Stimulated activated CD4-positive, alpha-beta T cell treated with anti-CD3 and anti-CD28 coated beads, TNF-alpha, amount 100 ng/mL, for 1 hour (primary cell): Measurements from ENCODE around the gene BOD1L2.

Experiments used
- DNase-seq, 3 donors: peaks; one replicate each; pipeline ENCODE4 v3.0.0-alpha.2; 2020; ENCODE audit warnings: low read depth in 3 of 3, low spot score in 1 of 3

Gene BOD1L2

GRCh38 chr18:57150081-57150480, 3.2 kb downstream of the BOD1L2 start:
- DNase-seq = no peak

- no peak for DNase-seq
These were observed 3.9 kb downstream of the BOD1L2 start for GRCh38 chr18:57150828-57151227.

- DNase-seq = no peak
These were observed 7.4 kb downstream of the BOD1L2 start for GRCh38 chr18:57154191-57154830.

DNA sequence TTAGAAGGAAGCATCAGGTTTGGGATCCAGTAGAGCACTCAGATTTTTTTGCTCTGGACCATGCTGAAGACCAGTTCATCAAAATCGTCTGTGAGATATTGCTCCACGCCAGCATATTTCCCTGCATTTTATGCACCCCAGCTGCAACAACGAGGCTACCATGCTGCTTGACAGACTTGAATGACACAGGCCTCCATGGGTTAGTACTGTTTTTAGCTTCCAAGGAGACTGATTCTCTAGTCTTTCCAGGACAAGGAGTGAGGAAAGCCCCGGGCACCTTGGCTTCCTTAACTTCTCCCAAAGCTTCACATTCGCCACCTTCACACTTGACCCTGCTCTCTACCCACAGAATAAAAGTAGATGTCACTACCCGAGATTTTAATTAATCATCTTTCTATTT, 17.5 kb downstream of the BOD1L2 start:
- no peak for DNase-seq

GRCh38 chr18:57167617-57168308, 20.9 kb downstream of the BOD1L2 start:
- no peak for DNase-seq

- DNase-seq = no peak
These were observed 24.1 kb downstream of the BOD1L2 start for GRCh38 chr18:57171026-57171425.

GRCh38 chr18:57175532-57175931, 28.6 kb downstream of the BOD1L2 start:
- DNase-seq = no peak

DNA sequence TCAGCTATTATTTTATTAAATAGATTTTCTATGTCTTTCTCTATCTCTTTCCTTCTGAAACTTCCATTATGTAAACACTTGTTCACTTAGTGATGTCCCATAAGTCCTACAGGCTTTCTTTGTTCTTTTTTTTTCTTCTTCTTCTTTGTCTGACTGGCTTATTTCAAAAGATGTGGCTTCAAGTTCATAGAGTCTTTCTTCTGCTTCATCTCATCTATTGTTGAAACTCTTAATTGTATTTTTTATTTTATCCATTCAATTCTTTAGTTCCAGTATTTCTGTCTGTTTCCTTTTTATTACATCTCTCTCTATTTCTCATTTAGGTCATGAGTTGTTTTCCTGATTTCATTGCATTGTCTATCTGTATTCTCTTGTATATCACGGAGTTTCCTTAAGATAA, 38.5 kb downstream of the BOD1L2 start:
- DNase-seq = no peak

DNA sequence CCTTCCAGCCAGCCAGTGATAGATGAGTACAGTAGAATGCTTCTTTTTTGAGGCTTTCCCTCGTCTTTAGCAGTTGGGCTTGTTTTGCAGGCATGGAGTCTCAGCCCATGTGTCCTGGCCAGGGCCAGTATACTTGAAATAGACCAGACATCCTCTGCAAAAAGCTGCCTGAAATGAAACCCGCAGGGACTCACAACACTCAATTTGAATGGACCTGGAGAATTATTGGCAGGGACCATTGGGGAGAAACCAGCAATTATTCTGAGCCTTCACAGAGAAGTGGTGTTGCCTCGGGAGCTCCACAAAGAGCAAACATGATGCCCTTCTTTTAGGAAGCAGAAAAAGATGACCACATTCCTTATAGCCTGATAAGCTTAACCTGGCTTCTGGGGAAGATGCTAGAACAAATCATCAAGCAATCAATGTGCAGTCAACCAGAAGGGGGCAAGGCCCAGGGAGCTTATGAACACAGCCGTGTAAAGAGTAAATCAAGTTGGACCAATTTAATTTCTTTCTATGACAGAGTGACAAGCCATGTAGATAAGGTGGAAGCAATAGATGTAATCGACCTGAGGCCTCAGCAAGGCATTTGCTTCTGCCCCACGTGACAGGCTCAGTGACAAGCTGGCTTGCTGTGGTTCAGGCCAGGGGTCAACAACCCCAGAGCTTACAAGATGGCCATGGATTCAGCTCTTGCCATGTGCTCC, 42.1 kb downstream of the BOD1L2 start:
- no peak for DNase-seq

- DNase-seq = no peak
These were observed 43.1 kb downstream of the BOD1L2 start for GRCh38 chr18:57190026-57190425.

GRCh38 chr18:57194070-57194469, 47.2 kb downstream of the BOD1L2 start:
- DNase-seq = no peak

GRCh38 chr18:57194622-57195021, 47.7 kb downstream of the BOD1L2 start:
- DNase-seq = no peak

- no peak for DNase-seq
These were observed 48.5 kb downstream of the BOD1L2 start for GRCh38 chr18:57195341-57195740.

DNA sequence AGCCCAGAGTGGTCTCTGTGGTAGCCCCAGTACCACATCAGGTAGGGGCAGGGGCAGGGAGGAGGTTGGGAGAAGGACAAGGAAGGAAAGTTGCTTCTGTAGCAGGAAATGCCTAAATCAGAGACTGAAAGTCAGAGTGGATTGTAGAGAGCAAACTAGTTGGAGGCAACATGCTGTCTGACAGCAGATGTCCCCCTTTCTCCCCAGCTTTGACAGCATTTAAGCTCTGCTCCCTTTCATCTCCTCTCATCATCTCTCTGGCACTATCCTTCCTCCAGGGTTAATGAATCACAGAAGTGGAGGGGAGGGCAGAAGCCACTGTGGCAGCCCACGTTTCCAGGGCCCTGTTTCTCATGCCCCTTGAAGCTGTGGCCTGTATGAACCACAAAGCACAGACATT, 50.4 kb downstream of the BOD1L2 start:
- no peak for DNase-seq

- no peak for DNase-seq
These were observed 51.2 kb downstream of the BOD1L2 start for GRCh38 chr18:57198073-57198472.
